HepG2 (cell line): ENCODE measurements around the gene MLST8. TPM values are rescaled to one million over a fixed set of nuclear protein-coding genes. Genes with fewer than 3 reads are reported as not detected.

ENCODE experiments used
- ATF5 ChIP-seq: sonication (generic); formaldehyde crosslinking; IDR thresholded peaks from 2 replicates; pipeline ENCODE4 v1.4.0; 2020; ENCODE audit warnings: mild to moderate bottlenecking, low read depth, missing genetic modification reagents
- CENPX ChIP-seq: sonication (generic); formaldehyde crosslinking; IDR thresholded peaks from 2 replicates; pipeline ENCODE4 v1.9.0; 2021; ENCODE audit warnings: mild to moderate bottlenecking, missing genetic modification reagents, moderate library complexity
- FUBP1 ChIP-seq: sonication (generic); formaldehyde crosslinking; IDR thresholded peaks from 2 replicates; pipeline ENCODE4 v1.5.1; 2020; ENCODE audit warnings: missing genetic modification reagents, mild to moderate bottlenecking, borderline replicate concordance
- GABPA ChIP-seq, 2 experiments: IDR thresholded peaks; 2 replicates each; pipeline ENCODE4 v1.6.1; 2011 to 2016; ENCODE audit warnings: low read depth in 2 of 2, low read length in 1 of 2, missing biosample characterization in 1 of 2, missing genetic modification characterization in 1 of 2
- GPBP1L1 ChIP-seq: sonication (generic); formaldehyde crosslinking; IDR thresholded peaks from 2 replicates; pipeline ENCODE4 v1.5.0; 2020; ENCODE audit warnings: mild to moderate bottlenecking, missing genetic modification reagents
- KAT2B ChIP-seq: fragments of 150-350 bp; IDR thresholded peaks from 2 replicates; pipeline ENCODE4 v1.6.1; 2014; ENCODE audit warnings: low read depth, low read length, borderline replicate concordance
- NFE2L2 ChIP-seq: fragments of 150-350 bp; IDR thresholded peaks from 2 replicates; pipeline ENCODE4 v1.6.1; 2014; ENCODE audit warnings: low read length
- ONECUT2 ChIP-seq: sonication (generic); formaldehyde crosslinking; IDR thresholded peaks from 2 replicates; pipeline ENCODE4 v1.4.0; 2020; ENCODE audit warnings: missing genetic modification reagents
- POLR2AphosphoS5 ChIP-seq: IDR thresholded peaks from 2 replicates; pipeline ENCODE4 v1.6.1; 2012; ENCODE audit warnings: low read depth, low read length
- RFX5 ChIP-seq: IDR thresholded peaks from 2 replicates; pipeline ENCODE4 v1.6.1; 2011; ENCODE audit warnings: low read depth, low read length, improper control_type of control experiment
- SKI ChIP-seq: fragments of 450-650 bp; IDR thresholded peaks from one replicate; pipeline ENCODE4 v1.6.1; 2018; ENCODE audit warnings: mild to moderate bottlenecking; ENCODE audit not compliant: partially characterized antibody
- TCF7L2 ChIP-seq: IDR thresholded peaks from 2 replicates; pipeline ENCODE4 v1.6.1; 2011; ENCODE audit warnings: mild to moderate bottlenecking, low read depth, low read length, moderate library complexity
- ZFP41 ChIP-seq: sonication (generic); formaldehyde crosslinking; IDR thresholded peaks from 2 replicates; pipeline ENCODE4 v1.4.0; 2020; ENCODE audit warnings: mild to moderate bottlenecking, missing genetic modification reagents, borderline replicate concordance
- ZNF138 ChIP-seq: sonication (generic); formaldehyde crosslinking; IDR thresholded peaks from 2 replicates; pipeline ENCODE4 v1.5.0; 2020; ENCODE audit warnings: mild to moderate bottlenecking, low read depth, missing genetic modification reagents
- ZNF180 ChIP-seq: sonication (generic); formaldehyde crosslinking; IDR thresholded peaks from 2 replicates; pipeline ENCODE4 v1.4.0; 2020; ENCODE audit warnings: low read depth, missing genetic modification reagents, borderline replicate concordance
- ZNF225 ChIP-seq: sonication (generic); formaldehyde crosslinking; IDR thresholded peaks from 2 replicates; pipeline ENCODE4 v1.4.0; 2020; ENCODE audit warnings: mild to moderate bottlenecking, missing genetic modification reagents
- ZNF510 ChIP-seq: sonication (generic); formaldehyde crosslinking; IDR thresholded peaks from 2 replicates; pipeline ENCODE4 v1.4.0; 2020; ENCODE audit warnings: low read depth, mild to moderate bottlenecking, missing genetic modification reagents
- ZNF547 ChIP-seq: sonication (generic); formaldehyde crosslinking; IDR thresholded peaks from 2 replicates; pipeline ENCODE4 v1.5.1; 2020; ENCODE audit warnings: mild to moderate bottlenecking, missing genetic modification reagents
- ZNF597 ChIP-seq: sonication (generic); formaldehyde crosslinking; IDR thresholded peaks from 2 replicates; pipeline ENCODE4 v1.5.0; 2020; ENCODE audit warnings: missing genetic modification reagents
- ZNF780A ChIP-seq: sonication (generic); formaldehyde crosslinking; IDR thresholded peaks from 2 replicates; pipeline ENCODE4 v1.8.0; 2022; ENCODE audit warnings: mild to moderate bottlenecking, missing genetic modification reagents, moderate library complexity
- ZSCAN21 ChIP-seq: sonication (generic); formaldehyde crosslinking; IDR thresholded peaks from 2 replicates; pipeline ENCODE4 v1.8.0; 2022; ENCODE audit warnings: mild to moderate bottlenecking, missing genetic modification reagents, moderate library complexity, borderline replicate concordance
- polyA plus RNA-seq, 8 experiments: library from polyadenylated mRNA; depleted of rRNA in 3 of 8; stranded (reverse) in 7 of 8; unstranded in 1 of 8; fragments of >200 nt; fragmentation: Illumina TruSeq in 4 of 8; extraction: Trizol in 4 of 8; gene quantifications; 2 replicates each; pipeline versions ENCODE4 v1.2.1 to v1.2.3, GENCODE V29; 2011 to 2016; ENCODE audit warnings: low read depth in 4 of 8, missing spikeins in 1 of 8, mixed read lengths in 1 of 8; ENCODE audit not compliant: insufficient read depth in 1 of 8
- total RNA-seq, 5 experiments: library from RNA; depleted of rRNA; stranded (reverse); fragments of >200 nt; fragmentation: Illumina TruSeq; extraction: Trizol; gene quantifications; 2 replicates each; pipeline ENCODE4 v1.2.3, GENCODE V29; 2016; ENCODE audit warnings: low read depth in 1 of 5
- TF ChIP-seq, protein P1 (sequence below): IDR thresholded peaks from 2 replicates; pipeline ENCODE4 v1.6.1; 2012; ENCODE audit warnings: inconsistent platforms
- TF ChIP-seq, protein P2 (sequence below): sonication (generic); formaldehyde crosslinking; IDR thresholded peaks from 2 replicates; pipeline ENCODE4 v1.5.0; 2020; ENCODE audit warnings: mild to moderate bottlenecking, missing genetic modification reagents, moderate library complexity

MLST8 gene
- total and polyA plus RNA-seq, 2 of the 13 experiments (the other 11 are each of a cell fraction or from before 2014, with no cell fraction given), result 30.8 to 72.7 TPM

GRCh38 chr16:2223221-2223941, 18.1 kb downstream of the MLST8 start, which contains the start of gene E4F1 (continued):
- TF ChIP-seq ZNF597 (CRISPR knock-in tag) (no peak), GPBP1L1 (no peak), ONECUT2 (CRISPR knock-in tag) (no peak), SKI (peak; percentile 64), ZSCAN21 (no peak), POLR2AphosphoS5 (peak; percentile 68), ZNF138 (peak; percentile 51; the same call in 1 of the 2 replicates), ZNF510 (no peak; the same call in 1 of the 2 replicates), ZFP41 (CRISPR knock-in tag) (no peak), ZNF180 (CRISPR knock-in tag) (0 out of 2 replicates have a peak, but pooled peaks have one; percentile 75), ATF5 (no peak), CENPX (CRISPR knock-in tag) (no peak), KAT2B (no peak), NFE2L2 (no peak), ZNF225 (peak; percentile 70), ZNF547 (CRISPR knock-in tag) (peak; percentile 84; the same call in 1 of the 2 replicates), ZNF780A (CRISPR knock-in tag) (no peak), GABPA (IDR thresholded peaks at IDR 0.05; ENCODE audit: low read depth, low read length) (no peak), GABPA (CRISPR knock-in tag; IDR thresholded peaks at IDR 0.05; ENCODE audit: low read depth) (peak; percentile 71), RFX5 (peak; percentile 18; the same call in 1 of the 2 replicates), FUBP1 (CRISPR knock-in tag) (no peak), TCF7L2 (no peak)
- TF ChIP-seq, protein P1, sequence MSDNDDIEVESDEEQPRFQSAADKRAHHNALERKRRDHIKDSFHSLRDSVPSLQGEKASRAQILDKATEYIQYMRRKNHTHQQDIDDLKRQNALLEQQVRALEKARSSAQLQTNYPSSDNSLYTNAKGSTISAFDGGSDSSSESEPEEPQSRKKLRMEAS, result peak; percentile 92
- TF ChIP-seq, protein P2, sequence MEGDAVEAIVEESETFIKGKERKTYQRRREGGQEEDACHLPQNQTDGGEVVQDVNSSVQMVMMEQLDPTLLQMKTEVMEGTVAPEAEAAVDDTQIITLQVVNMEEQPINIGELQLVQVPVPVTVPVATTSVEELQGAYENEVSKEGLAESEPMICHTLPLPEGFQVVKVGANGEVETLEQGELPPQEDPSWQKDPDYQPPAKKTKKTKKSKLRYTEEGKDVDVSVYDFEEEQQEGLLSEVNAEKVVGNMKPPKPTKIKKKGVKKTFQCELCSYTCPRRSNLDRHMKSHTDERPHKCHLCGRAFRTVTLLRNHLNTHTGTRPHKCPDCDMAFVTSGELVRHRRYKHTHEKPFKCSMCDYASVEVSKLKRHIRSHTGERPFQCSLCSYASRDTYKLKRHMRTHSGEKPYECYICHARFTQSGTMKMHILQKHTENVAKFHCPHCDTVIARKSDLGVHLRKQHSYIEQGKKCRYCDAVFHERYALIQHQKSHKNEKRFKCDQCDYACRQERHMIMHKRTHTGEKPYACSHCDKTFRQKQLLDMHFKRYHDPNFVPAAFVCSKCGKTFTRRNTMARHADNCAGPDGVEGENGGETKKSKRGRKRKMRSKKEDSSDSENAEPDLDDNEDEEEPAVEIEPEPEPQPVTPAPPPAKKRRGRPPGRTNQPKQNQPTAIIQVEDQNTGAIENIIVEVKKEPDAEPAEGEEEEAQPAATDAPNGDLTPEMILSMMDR (CRISPR knock-in tag), result peak; percentile 27; the same call in 1 of the 2 replicates
